VCaP (cell line): ENCODE measurements around the gene RFX2.

ENCODE experiments used
- H3K27ac ChIP-seq: fragments of 450-650 bp; 2 replicates; pipeline ENCODE4 v1.5.1; 2017
- CTCF ChIP-seq: fragments of 450-650 bp; conservative IDR thresholded peaks from 2 replicates; pipeline ENCODE4 v1.5.1; 2017; ENCODE audit warnings: mild to moderate bottlenecking, moderate library complexity

Gene RFX2

GRCh38 chr19:5961969-5962945 is 148.0 kb downstream of the RFX2 start:
- TF ChIP-seq CTCF: no peak
- peak overlapping the region; percentile 87 for H3K27ac ChIP-seq

GRCh38 chr19:5961641-5961968 is 148.7 kb downstream of the RFX2 start:
- peak overlapping the region; percentile 87 for H3K27ac ChIP-seq

- TF ChIP-seq CTCF: no peak
- H3K27ac ChIP-seq: peak overlapping the region; percentile 87
These were observed 150.0 kb downstream of the RFX2 start for GRCh38 chr19:5960005-5961001.

GRCh38 chr19:5959260-5960004 is 150.9 kb downstream of the RFX2 start:
- H3K27ac ChIP-seq: peak overlapping the region; percentile 87; the same call in 1 of the 2 replicates

GRCh38 chr19:5958851-5959122 is 151.5 kb downstream of the RFX2 start:
- H3K27ac ChIP-seq: no peak overlapping the region; the same call in 1 of the 2 replicates
- TF ChIP-seq CTCF: no peak

More at GRCh38 chr19:5959260-5960004, 150.9 kb downstream of the RFX2 start:
- TF ChIP-seq CTCF: no peak

GRCh38 chr19:5958074-5958850 is 152.0 kb downstream of the RFX2 start:
- TF ChIP-seq CTCF: no peak
- H3K27ac ChIP-seq: no peak overlapping the region; the same call in 1 of the 2 replicates

- TF ChIP-seq CTCF: no peak
- peak overlapping the region; percentile 8; the same call in 1 of the 2 replicates for H3K27ac ChIP-seq
These were observed 153.1 kb downstream of the RFX2 start for GRCh38 chr19:5957170-5957569.
